GM12878 (cell line): ENCODE data around the gene NISCH. TPM values are rescaled to one million over a fixed set of nuclear protein-coding genes. Genes with fewer than 3 reads are reported as not detected.
A peak's percentile ranks its signal among the peaks of the same experiment; 100 is the strongest.

Experiments used
- ATAC-seq: fragments of 200-7000 bp; cut with Tn5 transposase; 3 replicates; pipeline ENCODE4 v1.9.1; 2020; ENCODE audit warnings: mild to moderate bottlenecking, moderate library complexity
- BruUV-seq: library from RNA; stranded (reverse); fragments of 400-500 nt; replicated peaks from 2 replicates; lab custom pipeline; 2021; lab: Mats Ljungman, UMichigan
- CTCF ChIA-PET: fragments of 300-600 bp; sonication (Branson Sonifier 250); formaldehyde crosslinking; extraction: SDS; loops from one replicate; lab custom pipeline; 2021; ENCODE audit warnings: inconsistent platforms; lab: Yijun Ruan, JAX
- POLR2A ChIA-PET: fragments of 350-600 bp; formaldehyde crosslinking; extraction: SDS; loops from one replicate; lab custom pipeline; 2021; ENCODE audit warnings: inconsistent platforms; lab: Charles Lee
- RAD21 ChIA-PET: fragments of 300-600 bp; sonication (Branson Sonifier 250); formaldehyde crosslinking; loops from one replicate; lab custom pipeline; 2023; ENCODE audit warnings: antibody characterized with exemption; ENCODE audit not compliant: unreplicated experiment; lab: Charles Lee
- SMC1A ChIA-PET: fragments of 300-600 bp; sonication (Branson Sonifier 250); formaldehyde crosslinking; loops from one replicate; lab custom pipeline; 2023; ENCODE audit not compliant: unreplicated experiment, uncharacterized antibody; lab: Charles Lee
- DNase-seq: peaks from one replicate; pipeline ENCODE4 v3.0.0-alpha.2; 2011; ENCODE audit warnings: low read depth, low spot score
- FAIRE-seq: peaks from 3 replicates; lab custom pipeline; 2011; peaks lifted over from hg19 to GRCh38; lab: Jason Lieb, UNC
- H2AFZ ChIP-seq: 2 replicates; pipeline ENCODE4 v1.6.0; 2011; ENCODE audit warnings: low read depth, low read length, control low read depth; ENCODE audit not compliant: control insufficient read depth
- H3K27ac ChIP-seq: 2 replicates; pipeline ENCODE4 v1.5.1; 2011; ENCODE audit warnings: control low read depth; ENCODE audit not compliant: control insufficient read depth, insufficient read depth
- H3K27me3 ChIP-seq, 2 experiments: replicated peaks in 1 of 2; 2 replicates each; pipeline versions ENCODE4 v1.6.0 to v1.6.1; 2011; ENCODE audit warnings: low read length in 1 of 2; ENCODE audit not compliant: control insufficient read depth in 2 of 2, insufficient read depth in 2 of 2
- H3K36me3 ChIP-seq, 2 experiments: 2 replicates each; pipeline ENCODE4 v1.5.1; 2011; ENCODE audit warnings: low read length in 1 of 2; ENCODE audit not compliant: control insufficient read depth in 2 of 2, insufficient read depth in 2 of 2
- H3K4me1 ChIP-seq: 2 replicates; pipeline ENCODE4 v1.6.1; 2011; ENCODE audit warnings: mild to moderate bottlenecking, low read length, moderate library complexity, mixed read lengths; ENCODE audit not compliant: control insufficient read depth, insufficient read depth
- H3K4me2 ChIP-seq: 2 replicates; pipeline ENCODE4 v1.6.0; 2011; ENCODE audit warnings: control low read depth; ENCODE audit not compliant: control insufficient read depth, insufficient read depth
- H3K4me3 ChIP-seq: fragments of 200-600 bp; sonication (generic); 2 replicates; pipeline ENCODE4 v1.5.1; 2016
- H3K79me2 ChIP-seq: 2 replicates; pipeline ENCODE4 v1.6.0; 2011; ENCODE audit warnings: low read length; ENCODE audit not compliant: control insufficient read depth, insufficient read depth
- H3K9ac ChIP-seq: 2 replicates; pipeline ENCODE4 v1.8.0; 2011; ENCODE audit warnings: low read length, control low read depth, mixed read lengths; ENCODE audit not compliant: control insufficient read depth, insufficient read depth
- H3K9me3 ChIP-seq: replicated peaks from 3 replicates; pipeline ENCODE4 v1.5.1; 2011; ENCODE audit warnings: mild to moderate bottlenecking, low read length; ENCODE audit not compliant: control insufficient read depth, insufficient read depth
- H4K20me1 ChIP-seq: 2 replicates; pipeline ENCODE4 v1.6.0; 2011; ENCODE audit not compliant: control insufficient read depth, insufficient read depth
- EP300 ChIP-seq, 2 experiments: fragments of 150-350 bp in 1 of 2; IDR thresholded peaks; 2 replicates each; pipeline ENCODE4 v1.6.1; 2011 to 2012; ENCODE audit warnings: low read depth in 2 of 2, low read length in 2 of 2, borderline replicate concordance in 1 of 2, improper control_type of control experiment in 1 of 2, inconsistent platforms in 1 of 2; ENCODE audit not compliant: control insufficient read depth in 1 of 2
- GABPA ChIP-seq: IDR thresholded peaks from 2 replicates; pipeline ENCODE4 v1.6.1; 2014; ENCODE audit warnings: antibody characterized with exemption, low read depth, mild to moderate bottlenecking, inconsistent platforms
- HDAC2 ChIP-seq: fragments of 200-600 bp; sonication (generic); IDR thresholded peaks from 2 replicates; pipeline ENCODE4 v1.6.1; 2017
- LARP7 ChIP-seq: fragments of 450-650 bp; IDR thresholded peaks from 2 replicates; pipeline ENCODE4 v1.6.1; 2017; ENCODE audit warnings: mild to moderate bottlenecking
- MEF2A ChIP-seq: IDR thresholded peaks from 2 replicates; pipeline ENCODE4 v1.6.1; 2011; ENCODE audit warnings: low read depth, mild to moderate bottlenecking, low read length, moderate library complexity; ENCODE audit not compliant: insufficient read depth
- POLR2A ChIP-seq: IDR thresholded peaks from 2 replicates; pipeline ENCODE4 v1.6.1; 2011; ENCODE audit warnings: low read depth, mild to moderate bottlenecking, low read length
- ZNF217 ChIP-seq: fragments of 450-650 bp; IDR thresholded peaks from 2 replicates; pipeline ENCODE4 v1.6.1; 2017; ENCODE audit warnings: antibody characterized with exemption, mild to moderate bottlenecking
- WGBS: methylation state at CpG from one replicate; pipeline ENCODE4 v1.1.6; 2016; ENCODE audit warnings: low lambda C conversion rate; ENCODE audit not compliant: insufficient replicate concordance, insufficient coverage; ENCODE audit errors: missing lambda C conversion rate; 5-methylcytosine and 5-hydroxymethylcytosine counted together
- in situ Hi-C: fragments of 300-500 bp; cut with MboI; formaldehyde crosslinking; loops from 9 replicates; pipeline ENCODE4 v1.14.3; 2018; ENCODE audit warnings: mixed read lengths
- intact Hi-C: fragments of 100-400 bp; cut with micrococcal nuclease; formaldehyde crosslinking; loops from one replicate; pipeline ENCODE4 v1.14.2; 2022; ENCODE audit not compliant: unreplicated experiment
- polyA plus RNA-seq, 11 experiments: library from polyadenylated mRNA; depleted of rRNA in 4 of 11; unstranded in 6 of 11; stranded (reverse) in 5 of 11; fragments of >200 nt; fragmentation: Nextera tagmentation in 4 of 11; fragmentation: Illumina TruSeq in 1 of 11; extraction: Ambion mirVana in 4 of 11; extraction: Trizol in 1 of 11; gene quantifications; 1 replicate in 1 of 11; 2 replicates in 10 of 11; pipeline versions ENCODE4 v1.2.1 to v1.2.3, GENCODE V29; 2011 to 2016; ENCODE audit warnings: inconsistent platforms in 2 of 11, missing spikeins in 2 of 11, low read depth in 1 of 11
- total RNA-seq, 4 experiments: library from RNA; depleted of rRNA in 3 of 4; stranded (reverse); fragments of >200 nt in 3 of 4; fragmentation: Illumina TruSeq in 1 of 4; extraction: Trizol in 1 of 4; gene quantifications; 2 replicates each; pipeline versions ENCODE4 v1.2.1 to v1.2.3, GENCODE V29; 2013 to 2021
- TF ChIP-seq, protein P1 (sequence below): fragments of 450-650 bp; IDR thresholded peaks from 2 replicates; pipeline ENCODE4 v1.6.1; 2017; ENCODE audit warnings: mild to moderate bottlenecking, moderate library complexity
- TF ChIP-seq, protein P2 (sequence below): fragments of 450-650 bp; IDR thresholded peaks from 2 replicates; pipeline ENCODE4 v1.6.1; 2017; ENCODE audit warnings: antibody characterized with exemption, mild to moderate bottlenecking, moderate library complexity

NISCH gene
- total and polyA plus RNA-seq, 10 of the 15 experiments (the other 5 are each of a cell fraction or from before 2014, with no cell fraction given) = 0.76 to 52.5 (median 24.6) TPM

DNA sequence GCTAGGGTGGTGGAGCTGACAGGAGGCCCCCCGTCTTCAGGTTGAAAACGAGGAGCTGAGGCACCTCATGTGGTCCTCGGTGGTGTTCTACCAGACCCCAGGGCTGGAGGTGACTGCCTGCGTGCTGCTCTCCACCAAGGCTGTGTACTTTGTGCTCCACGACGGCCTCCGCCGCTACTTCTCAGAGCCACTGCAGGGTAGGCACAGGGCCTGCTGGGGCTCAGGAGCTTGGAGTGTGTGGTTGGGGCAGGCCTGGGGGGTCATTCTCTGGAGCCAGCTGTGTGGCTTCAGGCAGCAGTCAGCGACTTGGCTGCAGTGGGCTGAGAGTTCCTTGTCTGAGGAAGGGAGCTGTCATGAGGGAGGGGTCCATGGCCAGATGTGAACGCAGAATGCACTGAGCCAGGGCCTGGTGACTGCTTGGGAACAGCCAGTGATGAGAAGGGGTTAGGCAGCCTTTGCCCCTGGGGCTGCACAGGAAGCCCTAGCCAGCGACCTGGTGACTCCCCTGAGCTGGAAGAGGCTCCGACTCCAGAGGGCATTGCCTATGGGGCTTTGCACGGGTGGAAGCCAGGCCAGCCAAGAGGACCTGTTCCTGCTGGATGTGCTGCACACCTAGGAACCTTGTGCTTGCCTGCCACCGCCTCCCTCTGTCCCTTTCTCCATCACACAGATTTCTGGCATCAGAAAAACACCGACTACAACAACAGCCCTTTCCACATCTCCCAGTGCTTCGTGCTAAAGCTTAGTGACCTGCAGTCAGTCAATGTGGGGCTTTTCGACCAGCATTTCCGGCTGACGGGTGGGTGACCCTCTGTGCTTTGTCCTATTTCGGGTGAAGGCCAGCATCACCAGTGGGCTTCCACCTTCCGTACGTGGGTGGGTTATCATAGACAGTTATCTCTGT, 34.9 kb downstream of the NISCH start:
- CTCF ChIA-PET = no interaction called here
- Histone ChIP-seq H3K9ac (no peak overlapping the region), H3K4me1 (no peaks in the 10 kb centered on the region), H3K4me3 (no peak overlapping the region), H2AFZ (no peak overlapping the region), H3K36me3 (peaks cover 6 to 30% of the 10 kb centered on the region in 2 experiments; a peak in 3 of 4 replicates), H3K9me3 (no peaks in the 10 kb centered on the region), H3K27me3 (no peaks in the 10 kb centered on the region), H3K27ac (no peak overlapping the region), H4K20me1 (no peaks in the 10 kb centered on the region), H3K4me2 (no peak overlapping the region), H3K79me2 (no peaks in the 10 kb centered on the region)
- SMC1A ChIA-PET = no interaction called here
- intact Hi-C loops (no loop called here), in situ Hi-C loops (no loop called here)
- FAIRE-seq (no peak), ATAC-seq (no peak), DNase-seq (no peak)
- POLR2A ChIA-PET = no interaction called here
- RAD21 ChIA-PET = no interaction called here
- TF ChIP-seq MEF2A (no peak), LARP7 (no peak), POLR2A (peak; percentile 28; the same call in 1 of the 2 replicates), EP300 (IDR thresholded peaks at IDR 0.05; ENCODE audit: borderline replicate concordance in 1 of 2, control insufficient read depth in 1 of 2, low read depth in 2 of 2, low read length in 2 of 2) (no peak), GABPA (no peak), HDAC2 (no peak)
- BruUV-seq = no TSS peak
- WGBS = 85% methylated on average over 22 of the region's 22 CpGs

- H3K27ac ChIP-seq = no peak overlapping the region
- H3K4me3 ChIP-seq = no peak overlapping the region
- no peaks in the 10 kb centered on the region for H3K4me1 ChIP-seq
- H4K20me1 ChIP-seq = no peaks in the 10 kb centered on the region
- ChIA-PET SMC1A (no interaction called here), POLR2A (no interaction called here), RAD21 (no interaction called here), CTCF (no interaction called here)
- no peaks in the 10 kb centered on the region for H3K79me2 ChIP-seq
- WGBS = 87% methylated on average over 23 of the region's 23 CpGs
- peaks cover 6 to 30% of the 10 kb centered on the region in 2 experiments; a peak in 3 of 4 replicates for H3K36me3 ChIP-seq
- no peak overlapping the region for H3K4me2 ChIP-seq
- H3K27me3 ChIP-seq = no peaks in the 10 kb centered on the region
- no peak overlapping the region for H2AFZ ChIP-seq
- no peak for ATAC-seq
- intact Hi-C loops = no loop called here
- DNase-seq = no peak
- no peak for FAIRE-seq
- no peaks in the 10 kb centered on the region for H3K9me3 ChIP-seq
- no peak overlapping the region for H3K9ac ChIP-seq
- in situ Hi-C loops = no loop called here
- no TSS peak for BruUV-seq
- no peak for TF ChIP-seq ZNF217
- TF ChIP-seq, protein P1, sequence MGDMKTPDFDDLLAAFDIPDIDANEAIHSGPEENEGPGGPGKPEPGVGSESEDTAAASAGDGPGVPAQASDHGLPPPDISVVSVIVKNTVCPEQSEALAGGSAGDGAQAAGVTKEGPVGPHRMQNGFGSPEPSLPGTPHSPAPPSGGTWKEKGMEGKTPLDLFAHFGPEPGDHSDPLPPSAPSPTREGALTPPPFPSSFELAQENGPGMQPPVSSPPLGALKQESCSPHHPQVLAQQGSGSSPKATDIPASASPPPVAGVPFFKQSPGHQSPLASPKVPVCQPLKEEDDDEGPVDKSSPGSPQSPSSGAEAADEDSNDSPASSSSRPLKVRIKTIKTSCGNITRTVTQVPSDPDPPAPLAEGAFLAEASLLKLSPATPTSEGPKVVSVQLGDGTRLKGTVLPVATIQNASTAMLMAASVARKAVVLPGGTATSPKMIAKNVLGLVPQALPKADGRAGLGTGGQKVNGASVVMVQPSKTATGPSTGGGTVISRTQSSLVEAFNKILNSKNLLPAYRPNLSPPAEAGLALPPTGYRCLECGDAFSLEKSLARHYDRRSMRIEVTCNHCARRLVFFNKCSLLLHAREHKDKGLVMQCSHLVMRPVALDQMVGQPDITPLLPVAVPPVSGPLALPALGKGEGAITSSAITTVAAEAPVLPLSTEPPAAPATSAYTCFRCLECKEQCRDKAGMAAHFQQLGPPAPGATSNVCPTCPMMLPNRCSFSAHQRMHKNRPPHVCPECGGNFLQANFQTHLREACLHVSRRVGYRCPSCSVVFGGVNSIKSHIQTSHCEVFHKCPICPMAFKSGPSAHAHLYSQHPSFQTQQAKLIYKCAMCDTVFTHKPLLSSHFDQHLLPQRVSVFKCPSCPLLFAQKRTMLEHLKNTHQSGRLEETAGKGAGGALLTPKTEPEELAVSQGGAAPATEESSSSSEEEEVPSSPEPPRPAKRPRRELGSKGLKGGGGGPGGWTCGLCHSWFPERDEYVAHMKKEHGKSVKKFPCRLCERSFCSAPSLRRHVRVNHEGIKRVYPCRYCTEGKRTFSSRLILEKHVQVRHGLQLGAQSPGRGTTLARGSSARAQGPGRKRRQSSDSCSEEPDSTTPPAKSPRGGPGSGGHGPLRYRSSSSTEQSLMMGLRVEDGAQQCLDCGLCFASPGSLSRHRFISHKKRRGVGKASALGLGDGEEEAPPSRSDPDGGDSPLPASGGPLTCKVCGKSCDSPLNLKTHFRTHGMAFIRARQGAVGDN = no peak
- TF ChIP-seq, protein P2, sequence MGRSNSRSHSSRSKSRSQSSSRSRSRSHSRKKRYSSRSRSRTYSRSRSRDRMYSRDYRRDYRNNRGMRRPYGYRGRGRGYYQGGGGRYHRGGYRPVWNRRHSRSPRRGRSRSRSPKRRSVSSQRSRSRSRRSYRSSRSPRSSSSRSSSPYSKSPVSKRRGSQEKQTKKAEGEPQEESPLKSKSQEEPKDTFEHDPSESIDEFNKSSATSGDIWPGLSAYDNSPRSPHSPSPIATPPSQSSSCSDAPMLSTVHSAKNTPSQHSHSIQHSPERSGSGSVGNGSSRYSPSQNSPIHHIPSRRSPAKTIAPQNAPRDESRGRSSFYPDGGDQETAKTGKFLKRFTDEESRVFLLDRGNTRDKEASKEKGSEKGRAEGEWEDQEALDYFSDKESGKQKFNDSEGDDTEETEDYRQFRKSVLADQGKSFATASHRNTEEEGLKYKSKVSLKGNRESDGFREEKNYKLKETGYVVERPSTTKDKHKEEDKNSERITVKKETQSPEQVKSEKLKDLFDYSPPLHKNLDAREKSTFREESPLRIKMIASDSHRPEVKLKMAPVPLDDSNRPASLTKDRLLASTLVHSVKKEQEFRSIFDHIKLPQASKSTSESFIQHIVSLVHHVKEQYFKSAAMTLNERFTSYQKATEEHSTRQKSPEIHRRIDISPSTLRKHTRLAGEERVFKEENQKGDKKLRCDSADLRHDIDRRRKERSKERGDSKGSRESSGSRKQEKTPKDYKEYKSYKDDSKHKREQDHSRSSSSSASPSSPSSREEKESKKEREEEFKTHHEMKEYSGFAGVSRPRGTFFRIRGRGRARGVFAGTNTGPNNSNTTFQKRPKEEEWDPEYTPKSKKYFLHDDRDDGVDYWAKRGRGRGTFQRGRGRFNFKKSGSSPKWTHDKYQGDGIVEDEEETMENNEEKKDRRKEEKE = no peak
Observed at GRCh38 chr3:52490939-52491526, 35.6 kb downstream of the NISCH start.
